Measurements from ENCODE around the gene CNKSR2.

DNA sequence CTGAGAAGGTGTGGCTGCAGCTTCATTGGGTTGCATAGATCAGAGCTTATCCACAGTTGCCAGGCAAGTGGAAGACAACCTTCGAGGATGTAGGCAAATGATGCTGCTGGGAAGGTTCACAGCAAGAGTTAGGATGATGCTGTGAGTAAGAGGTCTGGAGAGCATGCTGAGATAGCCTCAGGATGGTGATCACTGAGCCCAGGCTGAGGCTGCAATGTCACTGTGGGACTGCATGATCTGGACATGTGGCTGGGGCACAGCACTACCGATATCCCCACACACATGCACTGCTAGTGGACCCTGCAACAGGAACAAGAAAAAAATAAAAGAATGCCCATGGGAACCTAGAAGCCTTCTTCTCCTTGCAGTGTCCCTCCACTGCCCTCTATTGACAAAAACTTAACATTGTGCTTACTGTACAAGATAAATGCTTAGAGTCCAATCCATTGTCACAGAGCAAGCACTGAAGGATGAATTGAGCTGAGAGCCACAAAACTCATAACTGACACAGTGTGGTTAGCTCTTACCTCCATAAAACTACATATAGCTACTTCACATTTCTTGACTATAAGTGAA, 105.6 kb downstream of the CNKSR2 start:
- TF ChIP-seq, protein P1, sequence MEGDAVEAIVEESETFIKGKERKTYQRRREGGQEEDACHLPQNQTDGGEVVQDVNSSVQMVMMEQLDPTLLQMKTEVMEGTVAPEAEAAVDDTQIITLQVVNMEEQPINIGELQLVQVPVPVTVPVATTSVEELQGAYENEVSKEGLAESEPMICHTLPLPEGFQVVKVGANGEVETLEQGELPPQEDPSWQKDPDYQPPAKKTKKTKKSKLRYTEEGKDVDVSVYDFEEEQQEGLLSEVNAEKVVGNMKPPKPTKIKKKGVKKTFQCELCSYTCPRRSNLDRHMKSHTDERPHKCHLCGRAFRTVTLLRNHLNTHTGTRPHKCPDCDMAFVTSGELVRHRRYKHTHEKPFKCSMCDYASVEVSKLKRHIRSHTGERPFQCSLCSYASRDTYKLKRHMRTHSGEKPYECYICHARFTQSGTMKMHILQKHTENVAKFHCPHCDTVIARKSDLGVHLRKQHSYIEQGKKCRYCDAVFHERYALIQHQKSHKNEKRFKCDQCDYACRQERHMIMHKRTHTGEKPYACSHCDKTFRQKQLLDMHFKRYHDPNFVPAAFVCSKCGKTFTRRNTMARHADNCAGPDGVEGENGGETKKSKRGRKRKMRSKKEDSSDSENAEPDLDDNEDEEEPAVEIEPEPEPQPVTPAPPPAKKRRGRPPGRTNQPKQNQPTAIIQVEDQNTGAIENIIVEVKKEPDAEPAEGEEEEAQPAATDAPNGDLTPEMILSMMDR (IDR thresholded peaks at IDR 0.05 in 2 of 3, conservative IDR thresholded peaks at IDR 0.05 in 1 of 3; ENCODE audit: control insufficient read depth in 2 of 3, extremely low read depth in 1 of 3, insufficient read depth in 1 of 3, low read depth in 3 of 3, low read length in 3 of 3), result peak; percentile 60 to 69 (median 66); a peak in 5 of 6 replicates
- TF ChIP-seq POLR2AphosphoS5 (IDR thresholded peaks at IDR 0.05; ENCODE audit: low read length) (no peak), MYC (IDR thresholded peaks at IDR 0.05; ENCODE audit: insufficient read depth, insufficient read length, insufficient replicate concordance, low read length, severe bottlenecking) (no peak), KDM1A (IDR thresholded peaks at IDR 0.05; ENCODE audit: borderline replicate concordance) (no peak), SMAD1 (IDR thresholded peaks at IDR 0.05; ENCODE audit: low read depth, partially characterized antibody) (no peak), BHLHE40 (IDR thresholded peaks at IDR 0.05; ENCODE audit: borderline replicate concordance in 1 of 2, low read depth in 2 of 2, low read length in 1 of 2) (no peak), SP1 (IDR thresholded peaks at IDR 0.05; ENCODE audit: low read depth, low read length) (no peak), EZH2 (IDR thresholded peaks at IDR 0.05; ENCODE audit: borderline replicate concordance, control insufficient read depth, low read depth, low read length) (no peak), POLR2A (IDR thresholded peaks at IDR 0.05; ENCODE audit: low read depth, low read length) (no peak), RAD51 (IDR thresholded peaks at IDR 0.05) (no peak), SMC3 (IDR thresholded peaks at IDR 0.05; ENCODE audit: borderline replicate concordance, low read length) (peak; percentile 47; the same call in 1 of the 2 replicates)
- TF ChIP-seq, protein P2, sequence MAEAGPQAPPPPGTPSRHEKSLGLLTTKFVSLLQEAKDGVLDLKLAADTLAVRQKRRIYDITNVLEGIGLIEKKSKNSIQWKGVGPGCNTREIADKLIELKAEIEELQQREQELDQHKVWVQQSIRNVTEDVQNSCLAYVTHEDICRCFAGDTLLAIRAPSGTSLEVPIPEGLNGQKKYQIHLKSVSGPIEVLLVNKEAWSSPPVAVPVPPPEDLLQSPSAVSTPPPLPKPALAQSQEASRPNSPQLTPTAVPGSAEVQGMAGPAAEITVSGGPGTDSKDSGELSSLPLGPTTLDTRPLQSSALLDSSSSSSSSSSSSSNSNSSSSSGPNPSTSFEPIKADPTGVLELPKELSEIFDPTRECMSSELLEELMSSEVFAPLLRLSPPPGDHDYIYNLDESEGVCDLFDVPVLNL (IDR thresholded peaks at IDR 0.05; ENCODE audit: low read depth, low read length), result no peak
- TF ChIP-seq, protein P3, sequence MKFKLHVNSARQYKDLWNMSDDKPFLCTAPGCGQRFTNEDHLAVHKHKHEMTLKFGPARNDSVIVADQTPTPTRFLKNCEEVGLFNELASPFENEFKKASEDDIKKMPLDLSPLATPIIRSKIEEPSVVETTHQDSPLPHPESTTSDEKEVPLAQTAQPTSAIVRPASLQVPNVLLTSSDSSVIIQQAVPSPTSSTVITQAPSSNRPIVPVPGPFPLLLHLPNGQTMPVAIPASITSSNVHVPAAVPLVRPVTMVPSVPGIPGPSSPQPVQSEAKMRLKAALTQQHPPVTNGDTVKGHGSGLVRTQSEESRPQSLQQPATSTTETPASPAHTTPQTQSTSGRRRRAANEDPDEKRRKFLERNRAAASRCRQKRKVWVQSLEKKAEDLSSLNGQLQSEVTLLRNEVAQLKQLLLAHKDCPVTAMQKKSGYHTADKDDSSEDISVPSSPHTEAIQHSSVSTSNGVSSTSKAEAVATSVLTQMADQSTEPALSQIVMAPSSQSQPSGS (IDR thresholded peaks at IDR 0.05; ENCODE audit: low read length), result no peak

Data from GM12878 (cell line).